ENCODE results near the gene BBS4. TPM values are rescaled to one million over a fixed set of nuclear protein-coding genes. Genes with fewer than 3 reads are reported as not detected.

Gene BBS4
- total RNA-seq, 1 donor from 2014 or later = 7.7 TPM

DNA sequence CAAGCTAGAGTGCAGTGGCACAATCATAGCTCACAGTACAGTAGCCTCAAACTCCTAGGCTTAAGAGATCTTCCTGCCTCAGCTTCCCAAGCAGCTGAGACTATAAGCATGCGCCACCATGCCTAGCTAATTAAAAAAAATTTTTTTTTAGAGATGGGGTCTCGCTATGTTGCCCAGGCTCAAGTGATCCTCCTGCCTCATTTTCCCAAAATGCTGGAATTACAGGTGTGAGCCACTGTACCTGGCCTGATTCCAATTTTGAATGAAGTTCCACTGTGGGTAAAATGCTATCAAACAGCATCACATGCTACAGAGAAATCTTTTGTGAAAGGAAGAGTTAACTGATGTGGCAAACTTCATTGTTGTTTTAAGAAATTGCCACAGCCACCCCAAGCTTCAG lies 80.0 kb downstream of the BBS4 start:
- no peak for ATAC-seq

DNA sequence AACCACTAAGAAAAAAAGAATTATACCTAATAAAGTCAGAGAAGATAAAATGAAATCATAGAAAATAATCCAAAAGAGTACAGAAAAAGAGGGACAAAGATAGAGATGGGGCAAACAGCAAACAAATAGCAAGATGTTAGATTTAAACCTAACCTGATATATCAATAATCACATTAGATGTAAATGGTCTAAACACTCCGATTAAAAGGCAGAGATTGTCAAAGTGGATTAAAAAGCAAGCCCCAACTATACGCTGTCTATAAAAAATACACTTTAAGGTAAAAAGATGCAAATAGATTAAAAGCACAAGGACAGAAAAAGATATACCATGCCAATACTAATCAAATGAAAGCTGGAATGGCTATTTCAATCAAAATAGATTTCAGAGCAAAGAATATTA lies 80.8 kb downstream of the BBS4 start:
- no peak for ATAC-seq

GRCh38 chr15:72770673-72771328 lies 84.8 kb downstream of the BBS4 start:
- ATAC-seq = no peak

GRCh38 chr15:72771329-72771725 lies 85.3 kb downstream of the BBS4 start:
- ATAC-seq = no peak

GRCh38 chr15:72774696-72775383 lies 88.8 kb downstream of the BBS4 start:
- ATAC-seq = no peak

DNA sequence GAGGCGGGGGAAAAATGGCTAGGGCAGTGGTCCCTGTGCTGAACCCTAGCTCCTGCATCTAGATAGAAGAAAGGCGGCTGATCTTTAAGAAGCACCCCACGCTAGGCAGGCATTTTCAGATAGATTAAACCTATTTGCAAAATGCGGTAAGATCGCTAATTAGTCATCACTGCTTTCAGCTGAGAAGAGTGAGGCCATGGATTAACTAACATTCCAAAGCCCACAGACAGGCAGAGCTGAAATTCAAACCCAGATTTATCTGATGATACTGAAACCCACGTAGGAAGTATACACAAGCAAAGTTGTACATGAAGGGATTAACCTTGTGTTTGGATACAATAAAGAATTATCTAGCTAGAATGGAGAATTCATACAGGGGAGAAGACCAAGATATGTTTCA lies 92.8 kb downstream of the BBS4 start:
- no peak for ATAC-seq

DNA sequence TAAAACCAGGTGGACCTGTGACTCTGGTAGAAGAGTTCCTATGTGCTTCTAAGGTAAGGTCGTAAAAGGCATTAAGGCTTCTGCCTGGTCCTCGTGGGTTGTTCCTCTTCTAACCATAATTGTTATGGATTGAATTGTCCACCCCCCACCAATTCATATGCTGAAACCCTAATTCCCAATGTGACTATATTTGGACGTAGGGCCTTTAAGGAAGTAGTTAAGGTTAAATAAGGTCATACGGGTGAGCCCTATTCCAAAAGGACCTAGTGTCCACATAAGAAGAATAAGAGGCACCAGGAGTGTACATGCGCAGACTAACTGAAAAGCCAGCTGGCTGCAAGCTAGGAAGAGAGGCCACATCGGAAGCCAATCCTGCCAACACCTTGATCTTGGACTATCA lies 95.6 kb downstream of the BBS4 start:
- ATAC-seq = no peak

DNA sequence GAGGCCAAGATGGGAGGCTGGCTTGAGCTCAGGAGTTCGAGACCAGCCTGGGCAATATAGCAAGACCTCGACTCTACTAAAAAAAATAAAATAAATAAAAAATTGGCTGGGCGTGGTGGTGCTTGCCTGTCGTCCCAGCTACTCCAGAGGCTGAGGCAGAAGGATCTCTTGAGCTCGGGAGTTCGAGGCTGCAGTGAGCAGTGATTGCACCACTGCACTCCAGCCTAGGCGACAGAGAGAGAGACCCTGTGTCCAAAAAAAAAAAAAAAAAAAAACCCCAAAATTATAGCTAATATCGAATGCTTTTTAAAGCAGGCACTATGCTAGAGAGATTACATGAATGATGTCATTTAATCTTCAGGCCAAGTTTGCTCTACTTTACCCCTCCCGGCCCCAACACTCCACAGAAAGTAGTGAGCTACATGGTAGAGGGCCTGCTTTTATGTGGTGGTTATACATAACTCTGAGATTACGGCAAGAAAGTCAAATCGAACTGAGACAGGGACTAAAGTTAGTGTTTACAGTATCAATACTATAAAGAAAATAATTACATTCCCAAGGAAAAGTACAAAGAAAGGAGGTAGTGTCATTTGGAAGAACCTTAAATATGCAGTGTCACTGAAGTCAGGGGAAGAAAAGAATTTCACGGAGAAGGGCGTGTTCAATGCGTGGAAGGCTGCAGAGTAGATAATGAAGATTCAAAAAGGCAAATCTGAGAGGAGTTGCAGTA lies 96.4 kb downstream of the BBS4 start:
- no peak for ATAC-seq

GRCh38 chr15:72783004-72783639 lies 97.1 kb downstream of the BBS4 start:
- ATAC-seq = peak; percentile 17

DNA sequence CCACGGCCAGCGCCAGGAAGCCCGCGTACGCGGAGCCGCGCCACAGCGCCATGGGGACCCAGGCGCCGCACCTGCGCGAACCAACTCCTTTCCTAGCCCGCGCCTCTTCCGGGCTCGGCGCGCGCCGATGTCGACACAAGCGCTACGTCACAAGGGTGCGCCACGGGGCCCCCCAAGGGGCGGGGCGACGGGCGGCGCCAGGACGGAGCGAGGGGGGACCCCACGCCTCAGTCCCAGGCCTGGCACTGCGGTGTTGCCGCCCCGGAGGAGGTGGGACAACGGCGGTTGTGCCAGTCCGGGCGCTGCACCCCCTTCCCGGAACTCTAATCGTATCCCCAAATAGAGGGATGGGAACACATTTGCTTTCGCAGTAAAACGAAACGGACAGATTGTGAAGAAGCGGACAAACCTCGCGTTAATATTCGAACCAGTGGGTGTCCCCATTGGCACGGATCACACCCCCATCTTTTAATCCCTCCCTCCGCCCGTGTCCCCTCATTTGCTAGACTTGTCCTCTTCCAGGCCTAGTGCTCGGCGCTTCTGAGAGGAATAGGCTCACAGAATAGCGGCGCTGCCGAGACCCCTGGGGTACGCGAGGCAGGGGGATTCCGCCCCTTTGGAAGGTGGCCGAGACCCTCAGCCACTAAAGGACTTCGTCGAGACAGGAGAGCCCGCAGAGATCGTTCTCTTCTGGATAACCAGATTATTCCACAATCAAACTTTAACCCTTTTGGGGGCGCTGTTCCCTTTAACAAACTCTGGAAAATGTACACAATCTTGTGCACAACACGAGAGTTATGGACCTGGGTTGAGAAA lies 97.8 kb downstream of the BBS4 start, which contains the start of gene ADPGK:
Gene ADPGK, minus strand, starts transcription at position 119 of the 816 bp plus-strand sequence. Its CDS starts 67 bp downstream, at position 52.
- ATAC-seq = peak; percentile 98

- ATAC-seq = no peak
Measured at GRCh38 chr15:72784456-72784876, 98.5 kb downstream of the BBS4 start.

GRCh38 chr15:72785432-72785831 lies 99.4 kb downstream of the BBS4 start:
- ATAC-seq = no peak

GRCh38 chr15:72785841-72786240 lies 99.8 kb downstream of the BBS4 start:
- no peak for ATAC-seq

DNA sequence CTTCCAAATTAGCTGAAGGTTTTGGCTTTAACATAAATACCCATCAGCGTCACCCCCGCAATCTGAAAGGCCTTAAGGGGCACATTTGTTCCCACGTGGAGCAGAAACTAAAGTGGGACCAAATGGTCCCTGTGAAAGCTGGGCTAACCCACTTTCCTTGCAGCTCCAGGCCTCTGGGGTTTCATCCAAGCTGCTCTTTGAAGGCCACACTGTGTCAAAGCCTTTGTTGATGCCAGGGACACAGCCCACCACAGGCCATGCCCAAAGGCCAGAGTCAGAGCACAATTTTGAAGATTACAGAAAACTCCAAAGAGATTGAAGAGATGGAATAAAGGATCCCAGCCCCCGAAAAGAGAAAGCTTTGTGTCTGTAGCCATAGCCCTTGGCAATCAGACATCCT lies 100.2 kb downstream of the BBS4 start:
- ATAC-seq = no peak

DNA sequence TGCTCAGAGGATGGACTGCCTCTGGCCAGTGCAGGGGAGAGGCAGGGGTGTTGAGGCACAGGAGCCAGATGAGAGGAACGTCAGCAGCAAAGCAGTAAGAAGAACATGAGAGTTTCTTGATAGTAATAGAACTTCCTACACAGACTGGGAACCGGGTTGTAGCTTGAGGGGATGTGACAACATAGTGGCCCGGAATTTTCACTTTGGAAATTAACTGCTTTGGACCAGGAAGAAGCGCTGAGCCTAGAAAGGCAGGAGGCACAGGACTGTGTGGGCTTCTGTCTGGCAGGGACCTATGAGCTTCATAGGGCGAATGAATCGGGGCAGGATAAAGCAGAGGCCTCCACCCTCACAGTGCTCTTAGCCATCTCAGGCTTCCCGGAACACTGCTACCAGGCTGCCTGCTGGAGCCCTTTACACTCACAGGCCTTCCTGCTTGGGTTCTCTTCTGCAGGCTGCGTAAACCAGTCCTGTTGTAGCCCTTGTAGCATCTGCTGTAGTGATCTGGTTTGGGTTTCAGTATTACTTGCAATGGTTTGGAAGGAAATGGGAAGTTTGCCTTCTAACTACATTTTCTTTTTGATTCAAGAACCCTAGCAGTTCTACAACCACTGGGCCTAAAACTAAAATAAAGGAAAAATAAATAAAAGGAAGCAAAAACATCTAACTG lies 100.8 kb downstream of the BBS4 start:
- no peak for ATAC-seq

DNA sequence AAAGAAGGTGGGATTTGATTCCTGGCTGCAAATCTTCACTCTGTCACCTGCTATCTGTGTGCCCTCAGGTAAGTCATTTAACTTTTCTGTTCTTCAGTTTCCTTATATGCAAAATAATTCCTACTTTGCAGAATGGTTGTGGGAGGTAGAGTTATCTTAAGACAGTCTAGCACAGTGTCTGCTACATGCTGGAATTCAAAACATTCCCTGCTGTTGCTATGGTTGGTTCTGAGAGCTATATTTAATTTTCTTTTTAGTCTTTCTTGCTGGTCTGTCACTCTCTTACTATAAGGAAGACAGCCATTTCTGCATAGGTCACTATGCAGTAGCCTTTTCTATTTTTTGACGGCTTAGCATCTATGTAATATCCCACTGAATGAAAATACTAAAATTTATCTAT lies 101.5 kb downstream of the BBS4 start:
- ATAC-seq = no peak

Other genes starting within 250 kb of the BBS4 start
- gene ARIH1, start 211.9 kb upstream of the BBS4 start, total RNA-seq = 98.7 TPM
- gene GOLGA6B, start 31.5 kb upstream of the BBS4 start, total RNA-seq = not detected
- not detected for gene HIGD2B, start within 50 bp of the BBS4 start, total RNA-seq
- 23.4 TPM for gene ADPGK, start 97.6 kb downstream of the BBS4 start, total RNA-seq